ENCODE data around the gene KCNA2. TPM values are rescaled to one million over a fixed set of nuclear protein-coding genes. Genes with fewer than 3 reads are reported as not detected.
A peak's percentile ranks its signal among the peaks of the same experiment; 100 is the strongest.

The KCNA2 gene
- total and polyA plus RNA-seq, 7 donors, result 0.05 to 1.1 (median 0.40) TPM

- 63 to 75% (median 66%) methylated on average over 4 of the region's 4 CpGs for WGBS, 3 donors
- Histone ChIP-seq H3K36me3 (ENCODE audit: insufficient read depth in 1 of 2, low read depth in 1 of 2) (no peaks in the 10 kb centered on the region), H3K4me3 (no peak overlapping the region), H3K9me3 (no peaks in the 10 kb centered on the region), H3K4me1 (peaks cover 6% of the 10 kb centered on the region), H3K27me3 (ENCODE audit: insufficient read depth in 3 of 3, low read length in 2 of 3) (peaks cover 0 to 24% (median 0%) of the 10 kb centered on the region in 3 donors), H3K27ac (no peak overlapping the region)
- ATAC-seq (no peak), DNase-seq (no peak)
- intact Hi-C loops (cut with DNase I), result no loop called here
- TF ChIP-seq, protein P1, sequence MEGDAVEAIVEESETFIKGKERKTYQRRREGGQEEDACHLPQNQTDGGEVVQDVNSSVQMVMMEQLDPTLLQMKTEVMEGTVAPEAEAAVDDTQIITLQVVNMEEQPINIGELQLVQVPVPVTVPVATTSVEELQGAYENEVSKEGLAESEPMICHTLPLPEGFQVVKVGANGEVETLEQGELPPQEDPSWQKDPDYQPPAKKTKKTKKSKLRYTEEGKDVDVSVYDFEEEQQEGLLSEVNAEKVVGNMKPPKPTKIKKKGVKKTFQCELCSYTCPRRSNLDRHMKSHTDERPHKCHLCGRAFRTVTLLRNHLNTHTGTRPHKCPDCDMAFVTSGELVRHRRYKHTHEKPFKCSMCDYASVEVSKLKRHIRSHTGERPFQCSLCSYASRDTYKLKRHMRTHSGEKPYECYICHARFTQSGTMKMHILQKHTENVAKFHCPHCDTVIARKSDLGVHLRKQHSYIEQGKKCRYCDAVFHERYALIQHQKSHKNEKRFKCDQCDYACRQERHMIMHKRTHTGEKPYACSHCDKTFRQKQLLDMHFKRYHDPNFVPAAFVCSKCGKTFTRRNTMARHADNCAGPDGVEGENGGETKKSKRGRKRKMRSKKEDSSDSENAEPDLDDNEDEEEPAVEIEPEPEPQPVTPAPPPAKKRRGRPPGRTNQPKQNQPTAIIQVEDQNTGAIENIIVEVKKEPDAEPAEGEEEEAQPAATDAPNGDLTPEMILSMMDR (IDR thresholded peaks at IDR 0.05), result no peak
Measured at GRCh38 chr1:110559157-110559556, 47.0 kb downstream of the KCNA2 start.

GRCh38 chr1:110557481-110557880, 48.7 kb downstream of the KCNA2 start:
- Histone ChIP-seq H3K4me1 (peaks cover 6% of the 10 kb centered on the region), H3K27ac (no peak overlapping the region), H3K36me3 (ENCODE audit: insufficient read depth in 1 of 2, low read depth in 1 of 2) (no peaks in the 10 kb centered on the region), H3K27me3 (ENCODE audit: insufficient read depth in 3 of 3, low read length in 2 of 3) (peaks cover 0 to 36% (median 1%) of the 10 kb centered on the region in 3 donors), H3K9me3 (no peaks in the 10 kb centered on the region), H3K4me3 (no peak overlapping the region)
- intact Hi-C loops (cut with DNase I), result loop anchor here in 1 of 2 donors (2.0 kb wide), 1 partner anchor 57 kb away; no protein-coding TSS in a partner anchor
- TF ChIP-seq, protein P1 (IDR thresholded peaks at IDR 0.05), result no peak
- no peak for ATAC-seq
- whole genome bisulfite sequencing, 3 donors, result 65 to 90% (median 82%) methylated on average over 3 of the region's 3 CpGs
- no peak for DNase-seq

DNA sequence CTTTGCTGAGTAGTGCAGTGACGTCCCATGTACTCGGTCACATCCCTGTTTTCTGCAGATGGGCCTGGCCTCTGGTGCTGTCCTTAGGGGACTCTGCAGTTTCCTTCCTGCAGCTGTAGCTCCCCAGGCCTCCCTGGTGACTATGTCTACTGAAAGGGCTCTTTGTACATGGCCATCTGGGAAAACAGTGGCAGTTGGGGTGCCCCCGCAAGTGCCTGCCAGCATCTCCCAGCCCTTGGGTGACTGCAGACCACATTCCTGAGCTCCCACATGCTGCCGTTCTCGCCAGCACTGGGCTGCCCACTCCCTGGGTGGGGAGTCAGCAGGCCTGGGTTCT, 49.7 kb downstream of the KCNA2 start:
- no peaks in the 10 kb centered on the region for H3K9me3 ChIP-seq
- WGBS, 3 donors, result 27 to 34% (median 33%) methylated on average over 5 of the region's 5 CpGs
- H3K36me3 ChIP-seq (ENCODE audit: insufficient read depth in 1 of 2, low read depth in 1 of 2), result no peaks in the 10 kb centered on the region
- no peak overlapping the region for H3K4me3 ChIP-seq
- H3K27ac ChIP-seq, result no peak overlapping the region
- peaks cover 0 to 40% (median 1%) of the 10 kb centered on the region in 3 donors for H3K27me3 ChIP-seq (ENCODE audit: insufficient read depth in 3 of 3, low read length in 2 of 3)
- TF ChIP-seq, protein P1 (IDR thresholded peaks at IDR 0.05), result no peak
- DNase-seq (no peak), ATAC-seq (peak in 3 of 4 donors; percentile 19 to 24 (median 21))
- peaks cover 6% of the 10 kb centered on the region for H3K4me1 ChIP-seq
- intact Hi-C loops (cut with DNase I), result loop anchor here in 1 of 2 donors (2.0 kb wide), 1 partner anchor 58 kb away; no protein-coding TSS in a partner anchor

DNA sequence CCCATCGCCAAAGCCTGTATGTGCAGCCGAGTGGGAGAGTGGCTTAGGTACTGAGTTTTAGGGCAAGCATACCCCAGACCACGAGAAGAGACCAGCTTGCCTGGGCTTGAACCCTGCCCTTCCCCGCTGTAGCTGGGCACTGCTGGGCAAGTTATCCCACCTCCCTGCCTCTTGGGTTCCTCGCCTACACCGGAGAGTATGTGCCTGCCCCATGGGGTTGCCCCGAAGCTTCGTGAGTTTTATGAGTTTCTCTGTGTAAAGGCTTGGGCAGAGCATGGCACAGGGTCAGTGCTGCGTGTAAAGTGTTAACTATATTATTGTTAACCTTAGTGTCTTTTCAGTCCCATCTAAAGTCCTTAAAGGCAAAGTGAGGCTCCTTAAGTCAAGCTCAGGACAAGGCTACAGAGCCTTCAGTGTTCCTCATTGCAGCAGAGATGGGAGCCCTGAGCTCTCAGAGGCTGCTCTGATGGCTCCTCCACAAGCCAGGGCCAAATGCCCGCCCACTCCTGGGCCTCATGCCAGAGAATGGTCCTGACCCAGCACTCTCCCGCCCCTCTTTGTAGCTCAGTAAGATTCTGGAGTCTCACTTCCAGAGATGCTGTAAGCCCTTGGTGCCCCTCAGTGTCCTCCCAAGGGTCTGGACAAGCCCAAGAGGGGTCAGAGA, 50.2 kb downstream of the KCNA2 start:
- H3K9me3 ChIP-seq, result no peaks in the 10 kb centered on the region
- no peak overlapping the region for H3K27ac ChIP-seq
- H3K4me3 ChIP-seq, result peak overlapping the region; percentile 58
- no peaks in the 10 kb centered on the region for H3K36me3 ChIP-seq (ENCODE audit: insufficient read depth in 1 of 2, low read depth in 1 of 2)
- 30 to 37% (median 32%) methylated on average over 11 of the region's 11 CpGs for WGBS, 3 donors
- ATAC-seq (peak; percentile 34 to 69 (median 36)), DNase-seq (peak; percentile 53 to 78)
- TF ChIP-seq, protein P1 (IDR thresholded peaks at IDR 0.05), result no peak
- H3K4me1 ChIP-seq, result peaks cover 6% of the 10 kb centered on the region
- intact Hi-C loops (cut with DNase I), result loop anchor here (1.0 to 2.0 kb wide), 2 partner anchors 59 kb away; no protein-coding TSS in a partner anchor
- H3K27me3 ChIP-seq (ENCODE audit: insufficient read depth in 3 of 3, low read length in 2 of 3), result peaks cover 0 to 40% (median 1%) of the 10 kb centered on the region in 3 donors

Data from psoas muscle (tissue), 8 donors.